ENCODE measurements around the gene DPYSL5.

GRCh38 chr2:26861610-26862224, 13.8 kb downstream of the DPYSL5 start:
- no peak for TF ChIP-seq CTCF (IDR thresholded peaks at IDR 0.05; ENCODE audit: low read depth, low read length, missing input control)
- TF ChIP-seq MAX (IDR thresholded peaks at IDR 0.05) = no peak
- no peak for TF ChIP-seq ZBTB33 (IDR thresholded peaks at IDR 0.05)
- no peak for TF ChIP-seq RAD21 (IDR thresholded peaks at IDR 0.05)

Data from liver (tissue), 3 donors.